GM19025 (cell line): ENCODE measurements around the gene SFRP2.

Experiments used
- ATAC-seq: cut with Tn5 transposase; IDR thresholded peaks from one replicate; pipeline ENCODE4 v1.9.1; 2021; ENCODE audit warnings: mild to moderate bottlenecking, low read depth, moderate library complexity; ENCODE audit not compliant: unreplicated experiment

Gene SFRP2

GRCh38 chr4:153733751-153734448, 55.0 kb downstream of the SFRP2 start:
- no peak for ATAC-seq

GRCh38 chr4:153731239-153731638, 57.6 kb downstream of the SFRP2 start:
- no peak for ATAC-seq
